Vagina (tissue), 2 donors: ENCODE data around the gene MTX3. TPM values are rescaled to one million over a fixed set of nuclear protein-coding genes. Genes with fewer than 3 reads are reported as not detected.

ENCODE experiments used
- DNase-seq, 2 donors: peaks; one replicate each; pipeline ENCODE4 v3.0.0-alpha.2; 2017; ENCODE audit errors: extremely low spot score in 2 of 2
- H3K27ac ChIP-seq: fragments of 200-600 bp; sonication (generic); one replicate; pipeline ENCODE4 v1.5.1; 2019
- H3K27me3 ChIP-seq: fragments of 200-600 bp; sonication (generic); one replicate; pipeline ENCODE4 v1.5.1; 2019
- H3K36me3 ChIP-seq, 2 donors: fragments of 200-600 bp; sonication (generic); one replicate each; pipeline ENCODE4 v1.5.1; 2017 to 2019
- H3K4me1 ChIP-seq: fragments of 200-600 bp; sonication (generic); one replicate; pipeline ENCODE4 v1.5.1; 2019
- H3K4me3 ChIP-seq, 2 donors: fragments of 200-600 bp; sonication (generic); 1 replicate in 1 of 2; 2 replicates in 1 of 2; pipeline ENCODE4 v1.5.1; 2016 to 2019
- H3K9me3 ChIP-seq: fragments of 200-600 bp; sonication (generic); one replicate; pipeline ENCODE4 v1.5.1; 2019
- CTCF ChIP-seq, 3 experiments: fragments of 450-650 bp in 2 of 3; fragments of 200-600 bp in 1 of 3; sonication (generic) in 1 of 3; IDR thresholded peaks; one replicate each; pipeline ENCODE4 v1.5.1; 2017 to 2019; ENCODE audit warnings: antibody characterized with exemption in 3 of 3, mild to moderate bottlenecking in 2 of 3, moderate library complexity in 2 of 3
- POLR2A ChIP-seq, 2 donors: fragments of 450-650 bp; IDR thresholded peaks; one replicate each; pipeline ENCODE4 v1.6.1; 2017; ENCODE audit warnings: antibody characterized with exemption in 2 of 2, mild to moderate bottlenecking in 2 of 2, moderate library complexity in 2 of 2
- POLR2AphosphoS5 ChIP-seq, 2 donors: sonication (generic); formaldehyde crosslinking; IDR thresholded peaks; one replicate each; pipeline ENCODE4 v1.9.0; 2017; ENCODE audit warnings: antibody characterized with exemption in 2 of 2, mild to moderate bottlenecking in 2 of 2, low read depth in 1 of 2; ENCODE audit not compliant: insufficient read depth in 1 of 2
- intact Hi-C: fragments of 100-400 bp; cut with DNase I; formaldehyde crosslinking; loops from one replicate; pipeline ENCODE4 v1.15.1; 2023
- total RNA-seq: library from RNA; depleted of rRNA; stranded (reverse); fragments of >200 nt; gene quantifications from one replicate; pipeline ENCODE4 v1.2.3, GENCODE V29; 2016

The MTX3 gene
- total RNA-seq, 1 donor from 2014 or later: 8.1 TPM

GRCh38 chr5:80034962-80035821 lies 44.1 kb upstream of the MTX3 start, which contains the start of gene THBS4:
Gene THBS4, plus strand, starts transcription at chr5:80035348. Its CDS starts 190 bp downstream, at chr5:80035538.
- Histone ChIP-seq H3K27ac (no peak within 1 kb of the TSS), H3K27me3 (no peaks in the 10 kb centered on the region), H3K4me1 (peaks cover 5% of the 10 kb centered on the region), H3K4me3 (no peak within 1 kb of the TSS), H3K9me3 (no peaks in the 10 kb centered on the region), H3K36me3 (no peaks in the 10 kb centered on the region)
- no peak for TF ChIP-seq CTCF (IDR thresholded peaks at IDR 0.05)
- no peak for TF ChIP-seq POLR2A (IDR thresholded peaks at IDR 0.05)
- TF ChIP-seq POLR2AphosphoS5 (IDR thresholded peaks at IDR 0.05; ENCODE audit: insufficient read depth in 1 of 2, low read depth in 1 of 2): no peak
- DNase-seq: no peak
- intact Hi-C loops: no loop called here

- intact Hi-C loops: no loop called here
- no peaks in the 10 kb centered on the region for H3K27me3 ChIP-seq
- no peaks in the 10 kb centered on the region for H3K36me3 ChIP-seq
- peaks cover 5% of the 10 kb centered on the region for H3K4me1 ChIP-seq
- TF ChIP-seq CTCF (IDR thresholded peaks at IDR 0.05) (no peak), POLR2A (IDR thresholded peaks at IDR 0.05) (no peak), POLR2AphosphoS5 (IDR thresholded peaks at IDR 0.05; ENCODE audit: insufficient read depth in 1 of 2, low read depth in 1 of 2) (no peak)
- no peak overlapping the region for H3K27ac ChIP-seq
- H3K9me3 ChIP-seq: no peaks in the 10 kb centered on the region
- no peak overlapping the region for H3K4me3 ChIP-seq
- no peak for DNase-seq
These were observed 43.5 kb upstream of the MTX3 start for GRCh38 chr5:80034559-80034958.

- Histone ChIP-seq H3K27me3 (no peaks in the 10 kb centered on the region), H3K27ac (no peak overlapping the region), H3K36me3 (no peaks in the 10 kb centered on the region), H3K9me3 (no peaks in the 10 kb centered on the region), H3K4me3 (no peak overlapping the region), H3K4me1 (peaks cover 5% of the 10 kb centered on the region)
- no peak for TF ChIP-seq CTCF (IDR thresholded peaks at IDR 0.05)
- TF ChIP-seq POLR2A (IDR thresholded peaks at IDR 0.05): no peak
- TF ChIP-seq POLR2AphosphoS5 (IDR thresholded peaks at IDR 0.05; ENCODE audit: insufficient read depth in 1 of 2, low read depth in 1 of 2): no peak
- no peak for DNase-seq
- intact Hi-C loops: no loop called here
These were observed 42.5 kb upstream of the MTX3 start for GRCh38 chr5:80033513-80033912.

GRCh38 chr5:80031109-80031508 lies 40.0 kb upstream of the MTX3 start:
- intact Hi-C loops: no loop called here
- no peak for DNase-seq

More at GRCh38 chr5:80031109-80031508, 40.0 kb upstream of the MTX3 start:
- Histone ChIP-seq H3K36me3 (no peaks in the 10 kb centered on the region), H3K9me3 (no peaks in the 10 kb centered on the region), H3K27ac (no peak overlapping the region), H3K4me3 (no peak overlapping the region), H3K27me3 (no peaks in the 10 kb centered on the region), H3K4me1 (peaks cover 5% of the 10 kb centered on the region)
- no peak for TF ChIP-seq CTCF (IDR thresholded peaks at IDR 0.05)
